Kidney epithelial cell (primary cell): Measurements from ENCODE around the gene TNNI3K. TPM values are rescaled to one million over a fixed set of nuclear protein-coding genes. Genes with fewer than 3 reads are reported as not detected.

Experiments used
- DNase-seq: peaks from one replicate; pipeline ENCODE4 v3.0.0-alpha.2; 2010; ENCODE audit warnings: low read depth
- H3K27me3 ChIP-seq: 2 replicates; pipeline ENCODE4 v1.6.0; 2011; ENCODE audit warnings: low read length; ENCODE audit not compliant: control insufficient read depth, insufficient read depth
- H3K36me3 ChIP-seq: 2 replicates; pipeline ENCODE4 v1.5.1; 2011; ENCODE audit warnings: low read length; ENCODE audit not compliant: control insufficient read depth, insufficient read depth
- H3K4me3 ChIP-seq: 2 replicates; pipeline ENCODE4 v1.5.1; 2011; ENCODE audit warnings: low read depth, mild to moderate bottlenecking, control low read depth, low read length
- total RNA-seq: library from RNA; depleted of rRNA; stranded (reverse); fragments of >200 nt; gene quantifications from 2 replicates; pipeline ENCODE4 v1.2.3, GENCODE V29; 2015
- TF ChIP-seq, protein P1 (sequence below): IDR thresholded peaks from 2 replicates; pipeline ENCODE4 v1.5.1; 2011; ENCODE audit warnings: mild to moderate bottlenecking, moderate library complexity, low read length, control low read depth, inconsistent platforms; ENCODE audit not compliant: insufficient read depth, poor library complexity, severe bottlenecking

TNNI3K gene
- total RNA-seq, 1 donor from 2014 or later = not detected

DNA sequence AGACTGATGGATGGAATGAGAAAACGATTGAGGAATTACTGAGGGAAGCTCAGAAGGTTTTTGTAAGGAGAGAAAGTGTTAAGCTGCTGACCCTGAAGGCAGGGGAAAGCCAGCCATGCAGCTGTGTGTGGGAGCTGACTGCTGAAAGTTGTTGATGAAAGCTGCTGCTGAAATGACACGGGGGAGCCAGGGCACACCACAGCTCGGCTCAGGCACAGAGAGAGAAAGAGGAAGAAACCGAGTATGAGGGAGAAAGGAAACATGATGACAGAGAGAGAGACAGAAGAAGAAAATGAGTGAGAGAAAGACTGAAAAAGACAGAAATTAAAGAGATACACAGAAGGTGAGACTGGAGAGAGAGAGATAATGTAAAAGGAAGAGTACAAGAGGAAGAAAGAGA, 161.7 kb downstream of the TNNI3K start:
- Histone ChIP-seq H3K4me3 (no peak overlapping the region), H3K27me3 (no peaks in the 10 kb centered on the region), H3K36me3 (no peaks in the 10 kb centered on the region)
- TF ChIP-seq, protein P1, sequence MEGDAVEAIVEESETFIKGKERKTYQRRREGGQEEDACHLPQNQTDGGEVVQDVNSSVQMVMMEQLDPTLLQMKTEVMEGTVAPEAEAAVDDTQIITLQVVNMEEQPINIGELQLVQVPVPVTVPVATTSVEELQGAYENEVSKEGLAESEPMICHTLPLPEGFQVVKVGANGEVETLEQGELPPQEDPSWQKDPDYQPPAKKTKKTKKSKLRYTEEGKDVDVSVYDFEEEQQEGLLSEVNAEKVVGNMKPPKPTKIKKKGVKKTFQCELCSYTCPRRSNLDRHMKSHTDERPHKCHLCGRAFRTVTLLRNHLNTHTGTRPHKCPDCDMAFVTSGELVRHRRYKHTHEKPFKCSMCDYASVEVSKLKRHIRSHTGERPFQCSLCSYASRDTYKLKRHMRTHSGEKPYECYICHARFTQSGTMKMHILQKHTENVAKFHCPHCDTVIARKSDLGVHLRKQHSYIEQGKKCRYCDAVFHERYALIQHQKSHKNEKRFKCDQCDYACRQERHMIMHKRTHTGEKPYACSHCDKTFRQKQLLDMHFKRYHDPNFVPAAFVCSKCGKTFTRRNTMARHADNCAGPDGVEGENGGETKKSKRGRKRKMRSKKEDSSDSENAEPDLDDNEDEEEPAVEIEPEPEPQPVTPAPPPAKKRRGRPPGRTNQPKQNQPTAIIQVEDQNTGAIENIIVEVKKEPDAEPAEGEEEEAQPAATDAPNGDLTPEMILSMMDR = no peak
- no peak for DNase-seq

DNA sequence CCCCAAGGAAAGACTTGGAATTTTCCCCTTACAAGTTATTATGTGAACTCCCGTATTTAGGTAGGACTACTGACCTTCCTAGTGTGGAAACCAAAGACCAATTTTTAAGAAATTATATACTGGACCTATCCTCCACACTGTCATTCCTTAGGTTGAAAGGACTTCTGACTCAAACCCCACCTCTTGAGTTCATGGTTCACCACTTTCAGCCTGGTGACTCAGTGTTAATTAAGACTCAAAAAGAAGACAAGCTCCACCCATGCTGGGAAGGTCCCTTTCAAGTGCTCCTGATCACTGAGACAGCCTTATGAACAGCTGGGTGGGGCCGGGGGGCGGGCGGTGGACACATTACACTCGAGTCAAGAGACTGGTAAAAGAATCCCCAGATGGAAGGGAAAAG, 164.1 kb downstream of the TNNI3K start:
- H3K36me3 ChIP-seq = no peaks in the 10 kb centered on the region
- TF ChIP-seq, protein P1 = no peak
- H3K4me3 ChIP-seq = no peak overlapping the region
- DNase-seq = peak; percentile 21
- no peaks in the 10 kb centered on the region for H3K27me3 ChIP-seq

DNA sequence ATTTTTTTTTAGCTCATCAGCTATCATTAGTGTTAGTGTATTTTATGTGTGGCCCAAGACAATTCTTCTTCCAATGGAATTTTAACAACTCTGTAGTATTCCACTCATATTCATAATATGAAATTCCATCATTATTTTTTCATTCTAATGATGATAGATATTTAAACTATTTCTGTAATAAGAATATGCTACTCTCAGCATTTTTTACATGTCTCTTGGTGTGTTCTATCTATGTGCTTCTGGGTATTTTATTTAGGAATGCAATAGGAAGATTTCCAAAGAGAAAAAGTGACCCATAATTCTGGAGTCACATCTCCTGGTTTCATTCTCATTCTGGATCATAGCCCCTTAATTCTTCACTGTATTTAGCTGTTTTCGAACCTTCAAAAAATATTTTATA, 167.7 kb downstream of the TNNI3K start:
- Histone ChIP-seq H3K4me3 (no peak overlapping the region), H3K27me3 (no peaks in the 10 kb centered on the region), H3K36me3 (no peaks in the 10 kb centered on the region)
- TF ChIP-seq, protein P1 = no peak
- DNase-seq = no peak

GRCh38 chr1:74403606-74404005, 168.4 kb downstream of the TNNI3K start:
- TF ChIP-seq, protein P1 = no peak
- H3K27me3 ChIP-seq = no peaks in the 10 kb centered on the region
- no peaks in the 10 kb centered on the region for H3K36me3 ChIP-seq
- no peak overlapping the region for H3K4me3 ChIP-seq
- DNase-seq = no peak

GRCh38 chr1:74406759-74407158, 171.6 kb downstream of the TNNI3K start:
- DNase-seq = no peak
- TF ChIP-seq, protein P1 = no peak
- H3K4me3 ChIP-seq = no peak overlapping the region
- H3K36me3 ChIP-seq = no peaks in the 10 kb centered on the region
- no peaks in the 10 kb centered on the region for H3K27me3 ChIP-seq

GRCh38 chr1:74407902-74408301, 172.7 kb downstream of the TNNI3K start:
- Histone ChIP-seq H3K4me3 (no peak overlapping the region), H3K27me3 (no peaks in the 10 kb centered on the region), H3K36me3 (no peaks in the 10 kb centered on the region)
- no peak for DNase-seq
- TF ChIP-seq, protein P1 = no peak
